ENCODE data around the gene STX4. TPM values are rescaled to one million over a fixed set of nuclear protein-coding genes. Genes with fewer than 3 reads are reported as not detected.

The STX4 gene
- total RNA-seq, 1 donor from 2014 or later: 21.9 TPM

DNA sequence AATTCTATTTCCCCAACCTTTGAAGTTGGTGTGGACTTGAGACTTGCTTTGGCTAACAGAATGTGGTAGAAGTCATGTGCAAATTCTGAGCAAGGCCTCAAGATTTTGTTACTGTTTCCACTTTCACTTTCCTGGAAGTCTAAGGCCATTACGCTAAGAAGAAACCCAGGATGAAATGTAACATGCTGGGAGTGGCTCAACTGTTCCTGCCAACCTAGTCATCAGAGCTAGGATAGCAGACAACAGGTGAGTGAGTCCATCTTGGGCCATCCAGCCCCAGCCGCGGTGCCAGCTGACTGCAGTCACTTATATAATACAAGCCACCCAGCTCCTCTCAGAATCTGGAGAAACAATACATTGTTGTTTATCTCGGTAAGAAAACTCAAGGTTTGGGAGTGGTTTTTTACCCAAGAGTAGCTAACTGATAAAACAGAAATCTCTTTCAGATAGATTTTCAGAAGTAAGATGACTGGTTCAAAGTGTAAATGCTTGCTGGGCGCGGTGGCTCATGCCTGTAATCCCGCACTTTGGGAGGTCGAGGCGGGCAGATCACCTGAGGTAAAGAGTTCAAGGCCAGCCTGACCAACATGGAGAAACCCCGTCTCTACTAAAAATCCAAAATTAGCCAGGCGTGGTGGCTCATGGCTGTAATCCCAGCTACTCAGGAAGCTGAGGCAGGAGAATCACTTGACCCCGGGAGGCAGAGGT lies 10.7 kb upstream of the STX4 start:
- no peaks in the 10 kb centered on the region for H3K9me3 Mint-ChIP-seq
- no peaks in the 10 kb centered on the region for H3K4me1 Mint-ChIP-seq
- H3K27me3 Mint-ChIP-seq (ENCODE audit: low read depth): no peaks in the 10 kb centered on the region
- no peak overlapping the region for H3K27ac Mint-ChIP-seq (ENCODE audit: unreplicated experiment)
- TF ChIP-seq, protein P1, sequence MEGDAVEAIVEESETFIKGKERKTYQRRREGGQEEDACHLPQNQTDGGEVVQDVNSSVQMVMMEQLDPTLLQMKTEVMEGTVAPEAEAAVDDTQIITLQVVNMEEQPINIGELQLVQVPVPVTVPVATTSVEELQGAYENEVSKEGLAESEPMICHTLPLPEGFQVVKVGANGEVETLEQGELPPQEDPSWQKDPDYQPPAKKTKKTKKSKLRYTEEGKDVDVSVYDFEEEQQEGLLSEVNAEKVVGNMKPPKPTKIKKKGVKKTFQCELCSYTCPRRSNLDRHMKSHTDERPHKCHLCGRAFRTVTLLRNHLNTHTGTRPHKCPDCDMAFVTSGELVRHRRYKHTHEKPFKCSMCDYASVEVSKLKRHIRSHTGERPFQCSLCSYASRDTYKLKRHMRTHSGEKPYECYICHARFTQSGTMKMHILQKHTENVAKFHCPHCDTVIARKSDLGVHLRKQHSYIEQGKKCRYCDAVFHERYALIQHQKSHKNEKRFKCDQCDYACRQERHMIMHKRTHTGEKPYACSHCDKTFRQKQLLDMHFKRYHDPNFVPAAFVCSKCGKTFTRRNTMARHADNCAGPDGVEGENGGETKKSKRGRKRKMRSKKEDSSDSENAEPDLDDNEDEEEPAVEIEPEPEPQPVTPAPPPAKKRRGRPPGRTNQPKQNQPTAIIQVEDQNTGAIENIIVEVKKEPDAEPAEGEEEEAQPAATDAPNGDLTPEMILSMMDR (conservative IDR thresholded peaks at IDR 0.05): no peak
- no peak overlapping the region for H3K4me3 Mint-ChIP-seq
- DNase-seq (ENCODE audit: low read depth, low spot score): no peak
- H3K36me3 Mint-ChIP-seq (ENCODE audit: low read depth): no peaks in the 10 kb centered on the region

DNA sequence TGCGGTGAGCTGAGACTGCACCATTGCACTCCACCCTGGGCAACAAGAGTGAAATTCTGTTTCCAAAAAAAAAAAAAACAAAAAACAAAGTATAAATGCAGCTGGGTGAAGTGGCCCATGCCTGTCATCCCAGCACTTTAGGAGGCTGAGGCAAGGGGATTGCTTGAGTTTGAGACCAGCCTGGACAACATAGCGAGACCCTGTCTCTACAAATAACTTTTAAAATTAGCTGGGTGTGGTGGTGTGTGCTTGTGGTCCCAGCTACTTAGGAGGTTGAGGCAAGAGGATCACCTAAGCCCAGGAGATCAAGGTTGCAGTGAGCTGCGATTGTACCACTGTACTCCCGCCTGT lies 10.1 kb upstream of the STX4 start:
- H3K36me3 Mint-ChIP-seq (ENCODE audit: low read depth): no peaks in the 10 kb centered on the region
- H3K27me3 Mint-ChIP-seq (ENCODE audit: low read depth): no peaks in the 10 kb centered on the region
- no peak for DNase-seq (ENCODE audit: low read depth, low spot score)
- no peak overlapping the region for H3K27ac Mint-ChIP-seq (ENCODE audit: unreplicated experiment)
- no peaks in the 10 kb centered on the region for H3K4me1 Mint-ChIP-seq
- H3K4me3 Mint-ChIP-seq: no peak overlapping the region
- TF ChIP-seq, protein P1 (conservative IDR thresholded peaks at IDR 0.05): no peak
- H3K9me3 Mint-ChIP-seq: no peaks in the 10 kb centered on the region

DNA sequence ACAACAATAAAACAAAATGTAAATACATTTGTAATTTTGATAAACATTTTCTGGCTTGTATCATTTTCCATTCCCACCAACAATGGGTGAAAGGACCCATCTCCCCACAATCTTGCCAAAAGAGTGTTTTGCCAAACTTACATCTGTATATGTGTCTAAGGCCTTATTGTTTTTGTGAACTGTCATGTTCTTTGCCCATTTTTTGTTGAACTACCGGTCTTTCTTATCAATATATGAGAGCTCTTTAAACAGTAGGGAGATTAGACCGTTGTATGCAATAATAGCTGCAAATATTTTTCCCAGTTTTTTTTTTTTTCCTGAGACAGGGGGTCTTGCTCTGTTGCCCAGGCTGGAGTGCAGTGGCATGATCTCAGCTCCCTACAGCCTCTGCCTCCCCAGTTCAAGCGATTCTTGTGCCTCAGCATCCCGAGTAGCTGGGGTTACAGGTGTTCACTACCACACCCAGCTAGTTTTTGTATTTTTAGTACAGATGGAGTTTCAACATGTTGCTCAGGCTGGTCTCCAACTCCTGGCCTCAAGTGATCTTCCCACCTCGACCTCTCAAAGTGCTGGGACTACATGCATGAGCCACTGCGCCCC lies 9.6 kb upstream of the STX4 start:
- Mint-ChIP-seq H3K4me1 (no peaks in the 10 kb centered on the region), H3K27ac (ENCODE audit: unreplicated experiment) (no peak overlapping the region), H3K9me3 (no peaks in the 10 kb centered on the region), H3K27me3 (ENCODE audit: low read depth) (no peaks in the 10 kb centered on the region), H3K36me3 (ENCODE audit: low read depth) (no peaks in the 10 kb centered on the region), H3K4me3 (no peak overlapping the region)
- no peak for DNase-seq (ENCODE audit: low read depth, low spot score)
- TF ChIP-seq, protein P1 (conservative IDR thresholded peaks at IDR 0.05): no peak

DNA sequence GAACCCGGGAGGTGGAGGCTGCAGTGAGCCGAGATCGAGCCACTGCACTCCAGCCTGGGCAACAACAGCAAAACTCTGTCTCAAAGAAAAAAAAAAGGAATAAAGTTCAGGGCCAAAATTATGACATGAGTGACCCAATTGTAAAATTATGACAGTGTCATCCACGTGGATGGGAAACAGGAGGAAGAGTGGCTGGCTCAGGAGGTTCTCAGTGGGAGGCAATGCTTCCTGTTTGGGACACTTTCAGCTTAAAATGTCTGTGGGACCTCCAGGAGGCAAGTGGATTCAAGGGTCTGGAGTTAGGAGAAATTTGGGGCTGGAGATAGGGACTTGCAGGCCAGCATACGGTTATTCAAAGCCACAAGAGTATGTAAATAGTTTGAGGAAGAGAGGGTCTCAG lies 8.0 kb upstream of the STX4 start:
- Mint-ChIP-seq H3K27ac (ENCODE audit: unreplicated experiment) (no peak overlapping the region), H3K4me1 (no peaks in the 10 kb centered on the region), H3K27me3 (ENCODE audit: low read depth) (no peaks in the 10 kb centered on the region), H3K9me3 (no peaks in the 10 kb centered on the region), H3K36me3 (ENCODE audit: low read depth) (no peaks in the 10 kb centered on the region), H3K4me3 (no peak overlapping the region)
- TF ChIP-seq, protein P1 (conservative IDR thresholded peaks at IDR 0.05): no peak
- DNase-seq (ENCODE audit: low read depth, low spot score): no peak

DNA sequence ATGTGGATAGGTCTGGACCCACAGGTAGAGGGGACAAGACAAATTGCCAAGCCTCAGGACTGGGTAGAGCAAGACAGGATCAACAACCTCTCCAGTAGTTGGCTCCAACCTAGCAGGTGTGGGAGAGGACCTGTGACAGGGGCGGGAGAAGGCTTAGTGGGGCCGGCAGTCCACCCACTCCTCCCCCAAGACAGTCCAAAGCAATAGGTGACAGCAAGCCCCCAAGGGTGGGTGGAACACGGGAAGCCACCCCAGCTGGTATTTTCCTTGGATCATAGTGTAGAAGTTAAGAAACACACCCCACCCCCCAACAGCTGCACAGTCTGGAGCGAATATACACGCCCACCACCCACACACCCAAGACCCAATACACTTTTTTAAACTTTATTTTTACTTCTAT lies 4.1 kb upstream of the STX4 start:
- Mint-ChIP-seq H3K27me3 (ENCODE audit: low read depth) (no peaks in the 10 kb centered on the region), H3K36me3 (ENCODE audit: low read depth) (no peaks in the 10 kb centered on the region), H3K27ac (ENCODE audit: unreplicated experiment) (no peak overlapping the region), H3K4me1 (peaks cover 14% of the 10 kb centered on the region), H3K4me3 (no peak overlapping the region), H3K9me3 (no peaks in the 10 kb centered on the region)
- TF ChIP-seq, protein P1 (conservative IDR thresholded peaks at IDR 0.05): no peak
- DNase-seq (ENCODE audit: low read depth, low spot score): no peak

All from neural crest cell (in vitro differentiated cells).